ENCODE measurements around the gene TBX4. TPM values are rescaled to one million over a fixed set of nuclear protein-coding genes. Genes with fewer than 3 reads are reported as not detected.

TBX4 gene
- polyA plus RNA-seq, 1 donor (not counting 4 experiments of a cell fraction or from before 2014, with no cell fraction given): 0.04 TPM

DNA sequence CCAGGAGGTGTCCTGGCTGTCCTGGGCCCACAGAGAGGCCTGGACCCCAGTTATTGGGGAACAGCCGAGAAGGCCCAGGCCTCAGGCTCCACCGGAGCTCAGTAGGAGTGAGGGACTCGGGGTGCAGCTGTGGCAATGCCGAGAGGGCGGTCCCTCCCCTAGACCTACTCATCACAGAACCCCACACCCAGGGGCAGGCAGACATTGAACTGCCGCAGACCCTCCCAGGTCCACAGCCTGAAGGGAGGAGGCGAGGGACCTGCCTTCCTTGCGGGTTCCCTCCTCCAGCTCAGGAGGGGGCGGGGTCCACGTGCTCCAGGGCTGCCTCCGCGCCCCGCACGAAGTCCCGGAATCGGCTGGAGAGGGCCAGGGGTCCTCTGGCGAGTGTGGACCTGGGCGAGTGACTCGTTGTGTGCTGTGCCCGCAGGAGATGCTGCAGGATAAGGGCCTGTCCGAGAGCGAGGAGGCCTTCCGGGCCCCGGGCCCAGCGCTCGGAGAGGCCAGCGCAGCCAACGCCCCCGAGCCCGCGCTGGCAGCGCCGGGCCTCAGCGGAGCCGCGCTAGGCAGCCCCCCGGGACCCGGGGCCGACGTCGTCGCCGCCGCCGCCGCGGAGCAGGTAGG is 3.9 kb downstream of the TBX4 start:
- Histone ChIP-seq H3K27ac (ENCODE audit: control insufficient read depth, insufficient read depth, low read length) (no peak overlapping the region), H3K36me3 (ENCODE audit: control insufficient read depth in 2 of 2, extremely low read depth in 1 of 2, insufficient read depth in 2 of 2, low read length in 2 of 2) (no peaks in the 10 kb centered on the region), H3K4me1 (ENCODE audit: control insufficient read depth, extremely low read depth, insufficient read depth, low read length) (no peaks in the 10 kb centered on the region), H4K20me1 (ENCODE audit: control insufficient read depth, extremely low read depth, insufficient read depth, low read length) (no peaks in the 10 kb centered on the region), H3K9me3 (ENCODE audit: control insufficient read depth, low read depth, low read length) (no peaks in the 10 kb centered on the region), H3K9ac (ENCODE audit: control insufficient read depth, extremely low read depth, insufficient read depth, low read length) (no peak overlapping the region), H3K27me3 (ENCODE audit: control insufficient read depth, extremely low read depth, insufficient read depth, low read length) (peaks cover 67% of the 10 kb centered on the region), H3K4me2 (ENCODE audit: control insufficient read depth, extremely low read depth, insufficient read depth, low read depth, low read length) (no peak overlapping the region), H3K9me1 (ENCODE audit: control insufficient read depth, extremely low read depth, insufficient read depth, low read length) (no peaks in the 10 kb centered on the region), H3K4me3 (ENCODE audit: control insufficient read depth in 2 of 3, extremely low read depth in 1 of 3, insufficient read depth in 2 of 3, low read depth in 1 of 3, low read length in 3 of 3) (no peak overlapping the region), H2AFZ (ENCODE audit: control insufficient read depth, low read length) (no peak overlapping the region), H3K79me2 (ENCODE audit: control insufficient read depth, insufficient read depth, low read length) (no peaks in the 10 kb centered on the region)
- dilution Hi-C loops (cut with MboI; ENCODE audit: extremely low pct_ligation_motif_present, low sequenced_read_pairs): no loop called here
- TF ChIP-seq EZH2 (IDR thresholded peaks at IDR 0.05; ENCODE audit: low read length): no peak
- TF ChIP-seq, protein P1, sequence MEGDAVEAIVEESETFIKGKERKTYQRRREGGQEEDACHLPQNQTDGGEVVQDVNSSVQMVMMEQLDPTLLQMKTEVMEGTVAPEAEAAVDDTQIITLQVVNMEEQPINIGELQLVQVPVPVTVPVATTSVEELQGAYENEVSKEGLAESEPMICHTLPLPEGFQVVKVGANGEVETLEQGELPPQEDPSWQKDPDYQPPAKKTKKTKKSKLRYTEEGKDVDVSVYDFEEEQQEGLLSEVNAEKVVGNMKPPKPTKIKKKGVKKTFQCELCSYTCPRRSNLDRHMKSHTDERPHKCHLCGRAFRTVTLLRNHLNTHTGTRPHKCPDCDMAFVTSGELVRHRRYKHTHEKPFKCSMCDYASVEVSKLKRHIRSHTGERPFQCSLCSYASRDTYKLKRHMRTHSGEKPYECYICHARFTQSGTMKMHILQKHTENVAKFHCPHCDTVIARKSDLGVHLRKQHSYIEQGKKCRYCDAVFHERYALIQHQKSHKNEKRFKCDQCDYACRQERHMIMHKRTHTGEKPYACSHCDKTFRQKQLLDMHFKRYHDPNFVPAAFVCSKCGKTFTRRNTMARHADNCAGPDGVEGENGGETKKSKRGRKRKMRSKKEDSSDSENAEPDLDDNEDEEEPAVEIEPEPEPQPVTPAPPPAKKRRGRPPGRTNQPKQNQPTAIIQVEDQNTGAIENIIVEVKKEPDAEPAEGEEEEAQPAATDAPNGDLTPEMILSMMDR (optimal IDR thresholded peaks at IDR 0.05 in 1 of 3, IDR thresholded peaks at IDR 0.05 in 1 of 3, conservative IDR thresholded peaks at IDR 0.05 in 1 of 3; ENCODE audit: extremely low read depth in 1 of 3, insufficient read depth in 2 of 3, low read length in 3 of 3): no peak
- no peak for DNase-seq (ENCODE audit: low read depth, low spot score)
- no peak for FAIRE-seq

DNA sequence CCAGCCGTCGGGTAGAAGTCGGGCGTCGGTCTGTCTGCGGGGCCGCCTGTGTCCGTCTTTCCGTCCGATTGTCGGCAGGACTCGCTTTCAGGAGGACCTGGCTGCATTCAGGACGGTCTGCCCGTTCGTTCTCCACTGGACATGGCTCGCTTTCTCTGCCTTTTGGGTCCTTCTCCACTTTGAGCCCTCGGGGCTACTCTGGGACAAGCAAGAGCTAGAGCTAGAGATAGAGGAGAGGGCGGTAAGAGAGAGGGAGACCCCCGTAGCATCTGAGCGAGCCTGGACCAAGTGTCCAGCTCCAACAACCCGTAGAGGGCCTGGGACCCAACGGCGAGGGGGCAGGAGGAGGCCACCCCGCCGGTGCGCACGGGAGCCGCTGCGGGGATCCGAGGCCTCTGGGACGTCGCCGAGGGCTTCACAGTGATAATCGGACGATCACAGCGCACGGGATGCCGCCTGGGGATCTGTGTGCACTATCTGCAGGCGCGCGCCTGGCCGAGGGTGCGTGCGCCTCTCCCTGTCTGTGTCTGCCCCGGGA is 4.5 kb downstream of the TBX4 start:
- Histone ChIP-seq H3K27ac (ENCODE audit: control insufficient read depth, insufficient read depth, low read length) (no peak overlapping the region), H3K79me2 (ENCODE audit: control insufficient read depth, insufficient read depth, low read length) (no peaks in the 10 kb centered on the region), H3K4me2 (ENCODE audit: control insufficient read depth, extremely low read depth, insufficient read depth, low read depth, low read length) (peak overlapping the region; percentile 73), H3K9me3 (ENCODE audit: control insufficient read depth, low read depth, low read length) (no peaks in the 10 kb centered on the region), H3K4me3 (ENCODE audit: control insufficient read depth in 2 of 3, extremely low read depth in 1 of 3, insufficient read depth in 2 of 3, low read depth in 1 of 3, low read length in 3 of 3) (peak overlapping the region in 1 of 3 experiments; percentile 45), H3K36me3 (ENCODE audit: control insufficient read depth in 2 of 2, extremely low read depth in 1 of 2, insufficient read depth in 2 of 2, low read length in 2 of 2) (no peaks in the 10 kb centered on the region), H2AFZ (ENCODE audit: control insufficient read depth, low read length) (peak overlapping the region; percentile 12), H4K20me1 (ENCODE audit: control insufficient read depth, extremely low read depth, insufficient read depth, low read length) (no peaks in the 10 kb centered on the region), H3K4me1 (ENCODE audit: control insufficient read depth, extremely low read depth, insufficient read depth, low read length) (no peaks in the 10 kb centered on the region), H3K9ac (ENCODE audit: control insufficient read depth, extremely low read depth, insufficient read depth, low read length) (no peak overlapping the region), H3K27me3 (ENCODE audit: control insufficient read depth, extremely low read depth, insufficient read depth, low read length) (peaks cover 67% of the 10 kb centered on the region), H3K9me1 (ENCODE audit: control insufficient read depth, extremely low read depth, insufficient read depth, low read length) (no peaks in the 10 kb centered on the region)
- TF ChIP-seq EZH2 (IDR thresholded peaks at IDR 0.05; ENCODE audit: low read length): peak; percentile 55
- TF ChIP-seq, protein P1 (optimal IDR thresholded peaks at IDR 0.05 in 1 of 3, IDR thresholded peaks at IDR 0.05 in 1 of 3, conservative IDR thresholded peaks at IDR 0.05 in 1 of 3; ENCODE audit: extremely low read depth in 1 of 3, insufficient read depth in 2 of 3, low read length in 3 of 3): no peak
- dilution Hi-C loops (cut with MboI; ENCODE audit: extremely low pct_ligation_motif_present, low sequenced_read_pairs): no loop called here
- DNase-seq (ENCODE audit: low read depth, low spot score): no peak
- no peak for FAIRE-seq
